Activated T-cell treated with anti-CD3 and anti-CD28 coated beads, Interleukin-2, amount 50 U/mL, for 1 hour (primary cell): ENCODE measurements around the gene DAD1.
A peak's percentile ranks its signal among the peaks of the same experiment; 100 is the strongest.
"Not testable (repeated sequence)": the region's sequence is repeated elsewhere in the genome, so short reads cannot be mapped to it uniquely, and the experiment has no call there.

Experiments used
- DNase-seq: peaks from one replicate; pipeline ENCODE4 v3.0.0-alpha.2; 2020

DAD1 gene

GRCh38 chr14:22598099-22598895 is 9.3 kb upstream of the DAD1 start, which contains the start of gene ABHD4:
Gene ABHD4 (plus strand): TSS chr14:22598300. CDS start chr14:22598307, 7 bp downstream.
- DNase-seq = peak; percentile 63

GRCh38 chr14:22597771-22598098 is 8.7 kb upstream of the DAD1 start:
- no peak for DNase-seq

GRCh38 chr14:22597265-22597664 is 8.2 kb upstream of the DAD1 start:
- DNase-seq = no peak

GRCh38 chr14:22596354-22596879 is 7.4 kb upstream of the DAD1 start:
- no peak for DNase-seq

- no peak for DNase-seq
These were observed 5.2 kb upstream of the DAD1 start for GRCh38 chr14:22594156-22594716.

- DNase-seq = no peak
These were observed 4.6 kb upstream of the DAD1 start for GRCh38 chr14:22593601-22594000.

- DNase-seq = no peak
These were observed 4.2 kb upstream of the DAD1 start for GRCh38 chr14:22593189-22593588.

GRCh38 chr14:22588526-22589095 is 413 bp downstream of the DAD1 start:
- no peak for DNase-seq

GRCh38 chr14:22587677-22588422 is 1.2 kb downstream of the DAD1 start:
- not testable (repeated sequence) for DNase-seq

- no peak for DNase-seq
These were observed 1.8 kb downstream of the DAD1 start for GRCh38 chr14:22587247-22587646.

- no peak for DNase-seq
These were observed 5.0 kb downstream of the DAD1 start for GRCh38 chr14:22583994-22584393.

- no peak for DNase-seq
These were observed 8.4 kb downstream of the DAD1 start for GRCh38 chr14:22580625-22581024.

GRCh38 chr14:22579881-22580280 is 9.1 kb downstream of the DAD1 start:
- no peak for DNase-seq

- no peak for DNase-seq
These were observed 9.8 kb downstream of the DAD1 start for GRCh38 chr14:22579236-22579635.

- DNase-seq = no peak
These were observed 11.6 kb downstream of the DAD1 start for GRCh38 chr14:22577334-22577908.

- no peak for DNase-seq
These were observed 15.2 kb downstream of the DAD1 start for GRCh38 chr14:22573804-22574203.

- DNase-seq = no peak
These were observed 16.4 kb downstream of the DAD1 start for GRCh38 chr14:22572562-22573058.

- peak; percentile 72 for DNase-seq
These were observed 18.7 kb downstream of the DAD1 start for GRCh38 chr14:22570132-22570949.

- DNase-seq = no peak
These were observed 19.3 kb downstream of the DAD1 start for GRCh38 chr14:22569737-22570131.

- DNase-seq = no peak
These were observed 19.8 kb downstream of the DAD1 start for GRCh38 chr14:22569106-22569736.

- no peak for DNase-seq
These were observed 21.6 kb downstream of the DAD1 start for GRCh38 chr14:22567437-22567836.
